GM11168 (cell line): ENCODE results near the gene DPP3.
"Not testable (repeated sequence)": the region's sequence is repeated elsewhere in the genome, so short reads cannot be mapped to it uniquely, and the experiment has no call there.

Experiments
- in situ Hi-C: fragments of 300-500 bp; cut with MboI; formaldehyde crosslinking; loops from one replicate; pipeline ENCODE4 v1.12.0; 2022; ENCODE audit warnings: low sequenced_read_pairs; ENCODE audit not compliant: unreplicated experiment

DPP3 gene

DNA sequence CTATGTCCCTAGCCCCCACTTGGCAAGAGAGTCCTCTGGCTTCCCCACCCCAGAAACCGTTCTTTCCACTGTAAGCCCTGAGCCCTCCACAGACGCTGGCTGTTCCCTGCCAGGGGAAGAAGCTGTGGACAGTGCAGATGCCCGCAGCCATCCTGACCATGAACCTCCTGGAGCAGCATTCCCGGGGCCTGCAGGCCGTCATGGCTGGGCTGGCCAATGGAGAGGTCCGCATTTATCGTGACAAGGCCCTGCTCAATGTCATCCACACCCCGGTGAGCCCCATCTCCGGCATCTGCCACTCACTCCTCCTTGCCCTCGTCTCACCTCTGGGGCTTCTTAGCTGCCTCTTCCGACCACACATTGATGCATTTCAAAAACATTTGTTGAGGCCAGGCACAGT is 43.4 kb downstream of the DPP3 start:
- in situ Hi-C loops = no loop called here

DNA sequence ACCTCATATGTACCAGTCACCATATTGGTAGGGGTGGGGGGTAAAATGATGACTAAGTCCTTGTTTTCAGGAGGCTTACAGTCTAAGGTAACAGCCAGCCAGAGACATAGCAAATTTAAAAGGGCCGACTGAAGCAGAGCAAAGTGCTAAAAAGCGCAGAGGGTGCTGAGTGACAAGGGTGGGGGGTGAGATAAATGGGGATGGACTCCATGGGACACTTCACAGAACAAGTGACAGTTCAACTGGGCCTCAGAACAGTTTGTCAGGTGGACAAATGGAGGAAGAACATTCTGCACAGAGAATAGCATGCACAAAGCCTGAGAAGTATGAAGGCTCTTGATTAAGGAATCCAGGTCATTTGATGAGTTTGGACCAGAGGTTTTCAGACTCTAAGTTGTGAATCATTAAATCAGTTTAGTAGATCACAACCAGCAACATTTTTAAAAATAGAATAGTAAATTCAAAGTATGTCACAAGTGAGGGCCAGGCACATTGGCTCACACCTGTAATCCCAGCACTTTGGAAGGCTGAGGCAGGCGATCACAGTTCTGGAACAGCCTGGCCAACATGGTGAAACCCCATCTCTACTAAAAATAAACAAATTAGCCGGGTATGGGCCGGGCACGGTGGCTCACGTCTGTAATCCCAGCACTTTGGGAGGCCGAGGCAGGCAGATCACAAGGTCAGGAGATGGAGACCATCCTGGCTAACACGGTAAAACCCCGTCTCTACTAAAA is 44.2 kb downstream of the DPP3 start:
- in situ Hi-C loops = no loop called here

DNA sequence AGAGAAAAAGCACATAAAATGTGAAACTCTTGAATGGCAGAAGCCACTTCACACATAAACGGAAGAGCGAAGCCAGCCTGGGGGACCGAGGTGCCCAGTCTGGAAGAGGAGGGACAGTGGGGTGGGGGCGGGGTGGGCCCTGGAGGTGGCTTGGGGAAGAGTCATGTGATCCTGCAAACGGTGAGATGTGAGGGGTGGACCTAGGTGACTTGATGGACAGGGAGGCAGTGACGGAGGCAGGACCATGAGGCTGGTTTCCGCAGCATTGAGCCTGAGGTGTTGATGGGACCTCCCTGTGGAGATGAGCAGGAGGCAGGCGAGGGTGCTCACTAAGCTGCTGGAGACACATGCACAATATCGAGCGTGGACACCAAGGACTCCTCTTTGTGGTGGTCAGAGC is 48.8 kb downstream of the DPP3 start:
- in situ Hi-C loops = no loop called here

DNA sequence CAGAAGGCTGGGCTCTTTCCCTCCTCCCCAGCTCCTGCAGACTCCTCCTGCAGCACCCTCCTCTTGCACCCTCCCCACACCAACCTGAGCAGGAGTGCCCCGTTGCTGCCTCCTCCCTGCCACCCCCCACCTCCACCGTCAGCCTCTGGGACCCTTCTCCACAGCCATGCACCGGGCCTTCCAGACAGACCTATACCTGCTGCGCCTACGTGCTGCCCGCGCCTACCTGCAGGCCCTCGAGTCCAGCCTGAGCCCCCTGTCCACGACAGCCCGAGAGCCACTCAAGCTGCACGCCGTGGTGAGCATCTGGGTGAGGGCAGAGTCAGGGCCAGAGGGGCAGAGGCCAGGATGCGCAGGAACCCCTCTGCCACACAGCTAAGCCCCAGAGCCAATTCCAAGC is 49.4 kb downstream of the DPP3 start:
- in situ Hi-C loops = no loop called here

DNA sequence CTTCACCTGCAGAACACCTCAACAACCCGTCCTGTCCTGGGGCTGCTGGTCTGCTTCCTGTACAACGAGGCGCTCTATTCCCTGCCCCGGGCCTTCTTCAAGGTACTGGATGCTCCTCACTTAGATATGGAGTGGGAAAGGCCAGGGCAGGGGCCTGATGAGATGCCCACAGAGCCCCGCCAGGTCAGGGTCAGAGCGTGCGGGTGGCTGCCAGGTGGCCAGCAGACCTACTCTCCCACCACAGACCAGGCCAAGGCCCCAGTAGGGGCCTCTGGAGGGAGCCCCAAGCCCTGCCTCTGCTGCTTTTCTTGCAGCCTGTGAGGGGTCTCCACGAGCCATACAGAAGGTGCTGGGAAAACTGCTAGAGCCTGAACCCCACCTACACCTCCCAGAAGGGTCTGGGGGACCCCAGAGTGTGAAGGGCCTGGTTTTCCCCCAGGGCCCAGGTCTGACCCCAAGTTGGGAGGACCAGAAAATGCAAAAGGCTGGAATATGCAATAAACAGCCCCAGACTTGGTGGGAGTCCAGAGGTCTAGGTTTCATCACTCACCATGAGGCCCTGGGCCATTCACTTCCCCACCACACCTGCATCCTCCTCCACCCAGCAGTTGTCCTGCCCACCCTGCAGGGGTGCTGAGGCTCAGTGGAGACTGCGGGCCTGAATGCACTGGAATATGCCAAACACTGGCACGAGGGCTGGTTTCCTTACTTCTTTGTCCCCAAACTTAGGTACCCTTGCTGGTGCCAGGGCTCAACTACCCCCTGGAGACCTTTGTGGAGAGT is 50.9 kb downstream of the DPP3 start:
- in situ Hi-C loops = no loop called here

DNA sequence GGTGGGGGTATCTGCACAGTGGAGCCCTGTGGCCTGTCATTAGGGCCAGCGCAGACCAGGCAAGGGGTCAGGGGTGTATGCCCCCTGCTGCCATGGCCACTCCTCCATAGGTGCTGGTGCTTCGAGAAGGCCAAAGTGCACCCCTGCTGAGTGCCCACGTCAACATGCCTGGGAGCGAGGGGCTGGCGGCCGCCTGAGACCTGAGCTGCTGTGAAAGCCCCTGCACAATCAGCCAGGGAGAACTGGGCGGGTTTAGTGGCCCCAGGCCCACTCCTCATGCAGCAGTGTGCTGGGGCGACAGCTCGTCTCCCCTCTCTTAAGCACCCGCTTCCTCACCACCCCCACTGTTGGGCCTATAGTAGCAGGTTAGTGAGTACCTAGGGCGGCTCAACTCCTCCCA is 51.6 kb downstream of the DPP3 start:
- in situ Hi-C loops = no loop called here

DNA sequence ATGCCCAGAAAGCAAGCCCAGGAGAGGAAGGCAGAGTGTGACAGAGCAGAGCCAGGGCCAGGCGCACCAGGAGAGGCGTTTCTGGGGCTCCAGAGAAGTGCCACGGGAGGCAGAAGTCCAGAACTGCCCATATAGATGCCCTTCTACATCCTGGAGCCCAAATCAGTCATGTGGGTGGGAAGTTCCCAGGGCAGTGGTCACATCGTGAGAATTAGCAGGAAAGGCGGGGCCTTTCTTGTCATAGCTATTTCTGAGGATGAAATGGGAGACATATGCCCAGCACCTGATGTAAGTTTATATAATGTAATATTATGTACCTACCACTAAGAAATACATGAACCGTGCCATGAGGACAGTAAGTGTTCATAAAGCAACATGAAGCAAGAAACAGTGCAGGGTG is 52.5 kb downstream of the DPP3 start:
- in situ Hi-C loops = no loop called here

DNA sequence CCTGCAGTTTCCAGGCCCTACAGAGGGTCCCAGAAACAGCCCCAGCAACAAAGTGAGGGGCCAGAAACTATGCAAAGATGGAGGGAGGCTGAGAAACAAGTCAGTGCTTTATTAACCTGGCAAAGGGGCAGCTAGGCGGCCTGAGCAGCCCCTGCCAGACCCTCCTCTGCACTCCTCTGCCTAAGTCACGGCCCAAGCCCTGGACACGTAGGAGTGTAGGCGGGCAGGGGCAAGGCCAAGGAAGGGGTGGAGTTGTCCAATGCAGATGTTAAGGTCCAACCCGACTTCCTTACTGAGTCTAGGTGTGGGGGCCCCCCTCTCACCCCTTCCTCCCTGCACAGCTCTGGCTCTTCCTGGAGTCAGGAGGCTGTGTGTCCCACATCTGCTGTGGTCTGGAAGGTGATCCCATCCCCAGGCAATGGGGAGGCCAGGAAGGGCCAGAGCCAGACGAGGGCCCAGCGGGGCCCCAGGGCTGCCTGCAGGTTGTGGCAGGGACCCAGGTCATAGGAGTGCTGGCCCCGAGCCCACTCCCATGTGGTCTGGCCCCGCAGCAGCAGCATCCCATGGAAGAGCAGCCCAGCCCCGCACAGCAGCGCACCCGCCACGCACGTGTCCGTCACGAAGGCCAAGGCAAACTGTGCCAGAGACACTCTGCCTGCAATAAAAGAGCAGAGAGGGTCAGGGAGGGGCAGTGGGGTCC is 59.1 kb downstream of the DPP3 start:
- in situ Hi-C loops = no loop called here

DNA sequence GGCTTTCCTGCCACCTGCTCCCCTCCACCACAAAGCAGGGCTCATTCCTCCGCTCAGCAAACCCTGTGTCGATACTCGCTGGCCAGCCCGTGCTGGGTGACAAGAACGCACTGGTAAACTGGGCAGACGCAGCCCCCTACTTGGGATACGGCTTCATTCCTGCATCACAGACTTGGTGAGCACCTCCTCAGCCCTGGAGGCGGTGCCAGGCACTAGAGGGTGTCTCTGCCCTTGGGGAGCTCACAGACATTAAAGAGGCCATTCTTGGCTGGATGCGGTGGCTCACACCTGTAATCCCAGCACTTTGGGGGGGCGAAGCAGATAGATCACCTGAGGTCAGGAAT is 59.6 kb downstream of the DPP3 start:
- in situ Hi-C loops = no loop called here

DNA sequence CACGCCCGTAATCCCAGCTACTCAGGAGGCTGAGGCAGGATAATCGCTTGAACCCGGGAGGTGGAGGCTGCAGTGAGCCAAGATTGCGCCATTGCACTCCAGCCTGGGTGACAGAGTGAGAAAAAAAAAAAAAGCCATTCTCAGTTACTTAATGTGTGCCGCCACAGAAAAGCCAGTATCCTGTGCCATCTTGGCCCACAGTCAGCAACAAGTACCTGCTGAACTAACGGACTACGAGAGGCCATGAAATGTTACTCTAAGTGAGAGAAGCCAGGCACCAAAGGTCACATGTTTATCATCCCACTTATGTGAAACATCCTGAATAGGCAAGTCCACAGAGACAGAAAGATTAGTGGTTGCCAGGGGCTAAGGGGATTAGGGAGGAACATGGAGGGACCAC is 60.4 kb downstream of the DPP3 start:
- in situ Hi-C loops = not testable (repeated sequence)

DNA sequence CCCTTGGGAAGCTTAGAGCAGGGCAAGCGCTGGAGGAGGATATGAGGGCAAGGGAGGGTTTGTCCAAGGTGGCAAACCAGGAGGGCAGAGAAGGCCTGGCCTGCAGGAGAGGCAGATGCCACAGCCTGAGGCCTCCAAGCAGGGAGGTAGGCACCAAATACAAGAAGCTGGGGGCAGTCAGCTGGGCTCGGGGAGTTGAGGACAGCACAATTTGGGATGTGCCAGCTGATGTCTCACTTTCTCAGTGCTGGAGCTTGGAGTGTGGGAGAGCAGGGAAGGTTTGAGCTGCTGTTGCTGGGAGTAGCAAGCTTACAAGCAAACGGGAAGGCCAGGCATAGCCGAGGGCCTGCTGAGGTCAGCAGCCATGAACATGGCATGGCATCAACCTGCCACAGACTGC is 61.7 kb downstream of the DPP3 start:
- in situ Hi-C loops = no loop called here

DNA sequence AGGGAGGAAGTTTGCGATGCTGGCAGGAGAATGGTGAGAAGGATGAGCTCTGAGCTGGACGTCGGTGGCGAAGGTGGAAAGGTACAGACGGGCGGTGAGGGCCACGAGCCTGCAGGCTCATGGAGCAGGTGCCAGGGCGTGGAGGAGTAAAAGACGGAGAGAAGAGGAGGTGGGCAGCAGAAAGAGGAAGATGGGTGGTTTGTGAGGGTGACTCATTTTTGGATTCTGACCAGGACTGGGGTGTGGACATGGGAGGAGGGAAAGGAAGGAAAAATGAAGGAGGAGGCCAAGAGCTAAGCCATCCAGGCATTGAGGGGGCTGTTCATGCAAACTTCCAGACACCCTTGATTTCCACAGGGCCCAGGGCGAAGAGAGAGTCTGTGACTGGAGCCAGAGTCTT is 62.1 kb downstream of the DPP3 start:
- in situ Hi-C loops = no loop called here

DNA sequence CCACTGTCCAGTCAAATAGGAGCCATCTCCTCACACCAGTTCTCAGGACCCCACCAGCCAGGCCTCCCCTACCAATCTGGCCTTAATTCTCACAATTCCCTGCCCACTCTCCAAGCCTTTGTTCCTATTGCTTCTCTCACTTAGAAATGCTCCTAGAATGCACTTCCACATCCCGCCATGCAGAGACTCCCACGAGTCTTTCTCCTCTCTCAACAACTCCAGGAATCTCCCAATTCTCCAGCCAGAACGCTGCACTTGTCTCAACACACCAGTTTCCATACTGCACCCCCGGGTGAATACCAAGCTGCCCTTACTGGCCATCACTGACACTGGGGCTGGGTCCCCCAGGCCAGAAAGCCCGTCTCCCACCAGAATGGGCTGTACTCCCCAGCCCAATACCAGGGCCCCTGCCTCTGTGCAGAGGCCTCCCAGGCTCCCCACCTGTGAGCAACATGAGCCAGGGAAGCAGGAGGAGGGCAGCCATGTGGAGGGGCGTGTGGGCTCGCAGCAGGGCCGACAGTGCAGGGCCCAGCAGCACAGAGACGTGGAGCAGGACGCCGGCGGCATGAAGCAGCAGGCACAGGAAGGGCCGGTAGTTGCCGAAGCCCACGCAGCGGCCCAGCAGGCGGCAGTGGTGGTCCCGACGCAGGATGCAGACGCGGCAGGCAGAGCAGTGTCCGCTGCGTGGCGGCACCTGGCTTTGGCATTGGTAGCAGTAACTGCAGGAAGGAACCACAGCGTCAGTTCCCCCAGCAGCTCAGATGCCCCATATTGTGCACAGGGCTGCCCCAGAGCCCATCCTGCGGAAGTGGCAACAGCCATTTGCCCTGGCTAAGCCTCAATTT is 63.3 kb downstream of the DPP3 start:
- in situ Hi-C loops = no loop called here

DNA sequence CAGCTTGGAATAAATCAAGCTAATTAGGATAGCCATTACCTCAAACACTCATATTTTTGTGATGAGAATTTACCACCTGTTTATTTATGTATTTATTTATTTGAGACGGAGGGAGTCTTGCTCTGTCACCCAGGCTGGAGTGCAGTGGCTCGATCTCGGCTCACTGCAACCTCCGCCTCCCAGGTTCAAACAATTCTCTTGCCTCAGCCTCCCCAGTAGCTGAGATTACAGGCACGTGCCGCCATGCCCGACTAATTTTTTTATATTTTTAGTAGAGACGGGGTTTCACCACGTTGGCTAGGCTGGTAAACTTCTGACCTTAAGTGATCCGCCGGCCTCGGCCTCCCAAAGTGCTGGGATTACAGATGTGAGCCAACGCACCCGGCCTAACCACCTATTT is 64.7 kb downstream of the DPP3 start:
- in situ Hi-C loops = not testable (repeated sequence)

DNA sequence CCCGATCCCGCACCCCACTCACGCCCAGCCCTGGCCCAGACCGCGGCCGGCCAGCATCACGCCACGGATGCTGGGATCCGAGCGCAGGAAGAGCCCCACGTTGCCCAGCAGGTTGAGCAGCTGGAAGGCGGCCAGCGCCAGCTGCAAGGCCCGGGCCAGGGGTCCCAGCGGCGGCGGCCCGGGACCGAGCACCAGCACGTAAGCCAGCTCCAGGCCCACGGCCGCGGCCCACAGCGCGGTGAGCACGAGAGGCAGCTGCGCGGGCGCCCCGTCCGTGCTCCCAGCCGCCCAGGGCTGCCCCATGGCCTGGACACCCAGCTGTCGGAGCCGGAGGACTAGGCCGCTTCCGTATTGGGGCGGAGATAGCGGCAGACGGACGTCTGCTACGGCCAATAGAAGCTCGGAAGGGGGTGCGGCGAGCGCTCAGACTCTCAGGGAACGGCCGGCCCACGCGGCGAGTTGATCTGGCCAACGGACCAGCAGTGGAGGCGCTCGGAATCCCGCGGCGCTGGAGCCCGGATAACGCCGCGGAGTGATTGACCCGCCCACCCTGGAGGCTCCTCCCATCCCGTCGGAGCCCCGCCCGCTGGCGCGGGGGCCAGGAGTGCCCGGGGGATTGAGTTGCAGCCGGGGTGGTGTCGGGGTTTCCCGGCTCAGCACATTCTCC is 65.6 kb downstream of the DPP3 start, which contains the start of gene ZDHHC24:
TSS of gene ZDHHC24 (minus strand) at position 348 of the 667 bp plus-strand sequence. CDS start at position 303, 45 bp downstream.
- in situ Hi-C loops = no loop called here

DNA sequence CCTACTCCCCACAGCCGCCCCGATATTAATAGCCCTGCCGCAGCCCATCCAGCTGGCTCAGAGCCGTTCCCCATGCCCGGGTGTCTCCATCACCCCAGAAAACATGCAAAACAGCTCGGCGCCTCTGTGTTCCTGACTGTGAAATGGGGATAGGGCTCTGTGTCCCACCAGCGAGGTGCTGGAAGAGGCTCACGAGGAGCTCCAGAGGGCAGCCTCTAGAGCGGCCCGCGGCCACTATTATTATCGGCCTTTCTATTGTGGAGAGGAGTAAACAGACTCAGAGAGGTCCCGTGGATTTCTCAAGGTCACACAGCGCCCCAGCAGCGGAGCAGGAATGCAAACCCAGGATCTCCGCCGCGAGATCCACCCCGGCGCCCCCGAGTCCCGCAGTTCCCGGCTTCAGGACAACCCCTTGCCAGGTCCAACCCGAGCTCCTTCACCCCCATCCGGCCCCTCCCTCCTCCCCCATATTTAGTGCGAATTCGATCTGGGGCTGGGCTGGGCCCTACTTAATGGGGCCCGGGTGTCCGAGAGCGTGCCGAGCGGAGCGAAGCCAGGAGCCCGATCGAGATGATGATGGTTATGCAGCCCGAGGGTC is 66.2 kb downstream of the DPP3 start, which contains the start of gene ACTN3:
TSS of gene ACTN3 (plus strand) at position 536 of the 598 bp plus-strand sequence. CDS start at position 571, 35 bp downstream.
- in situ Hi-C loops = no loop called here

DNA sequence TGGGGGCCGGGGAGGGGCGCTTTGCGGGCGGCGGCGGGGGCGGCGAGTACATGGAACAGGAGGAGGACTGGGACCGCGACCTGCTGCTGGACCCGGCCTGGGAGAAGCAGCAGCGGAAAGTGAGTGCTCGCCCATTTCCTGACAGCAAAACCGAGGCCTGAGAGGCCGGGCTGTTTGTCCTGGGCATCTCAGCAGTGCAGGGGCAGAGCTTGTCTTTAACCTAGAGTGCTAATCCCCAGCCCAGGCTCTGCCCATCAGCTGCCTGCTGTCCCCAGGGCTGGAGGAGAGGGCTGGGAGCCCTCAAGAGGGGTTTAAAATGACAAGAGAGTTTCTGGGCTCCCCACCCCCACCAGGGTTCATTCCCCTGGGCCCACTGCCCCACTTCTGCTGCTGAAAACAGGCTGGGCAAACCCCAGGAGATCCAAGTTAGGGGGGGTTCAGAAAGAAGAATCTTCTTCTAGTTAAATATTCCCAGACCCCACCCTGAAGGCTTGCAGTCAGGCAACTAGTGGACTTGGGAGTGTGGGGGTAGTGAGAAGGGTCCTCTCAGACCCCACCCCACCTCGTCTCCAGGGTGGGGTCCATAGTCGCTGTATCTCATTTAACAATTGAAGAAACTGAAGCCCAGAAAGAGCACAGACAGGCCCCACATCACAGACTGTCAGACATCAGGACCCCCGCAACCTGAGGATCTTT is 66.9 kb downstream of the DPP3 start:
- in situ Hi-C loops = no loop called here

DNA sequence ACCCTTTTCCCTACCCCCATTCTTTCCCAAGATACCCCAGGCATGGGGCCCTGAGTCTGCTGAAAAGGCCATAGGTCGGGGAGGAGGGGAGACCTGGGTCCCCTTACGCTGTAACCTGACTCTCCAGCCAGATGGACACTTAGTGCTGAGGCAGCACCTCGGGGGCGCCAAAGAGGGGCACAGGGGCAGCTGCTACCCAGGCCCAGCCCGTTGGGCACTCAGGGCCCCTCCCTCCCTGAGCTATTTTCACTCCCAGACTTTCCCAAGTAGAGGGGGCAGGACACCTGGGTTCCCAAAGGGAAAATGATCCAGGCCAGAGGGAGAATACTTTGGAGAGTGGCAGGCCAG is 67.4 kb downstream of the DPP3 start:
- in situ Hi-C loops = no loop called here

DNA sequence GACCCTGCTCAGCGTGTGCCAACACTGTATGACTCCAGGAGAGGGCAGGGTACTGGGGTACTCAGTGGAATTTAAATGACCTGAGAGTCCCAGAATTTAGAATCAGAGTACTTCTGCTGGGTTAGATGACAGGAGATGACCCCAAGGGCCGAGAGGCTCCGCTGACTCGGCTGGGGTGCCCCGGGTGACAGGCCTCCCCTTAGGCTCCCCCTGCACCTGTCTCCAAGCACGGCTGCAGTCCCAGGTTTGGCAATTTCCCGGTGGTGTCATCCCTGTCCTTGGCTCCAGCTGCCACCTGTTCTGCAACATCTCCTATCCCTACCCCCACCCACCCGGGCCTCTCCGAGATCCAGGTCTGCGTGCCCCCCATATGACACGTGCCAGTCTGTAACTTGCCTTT is 67.8 kb downstream of the DPP3 start:
- in situ Hi-C loops = no loop called here
